ENCODE data around the gene MGAT4A.

DNA sequence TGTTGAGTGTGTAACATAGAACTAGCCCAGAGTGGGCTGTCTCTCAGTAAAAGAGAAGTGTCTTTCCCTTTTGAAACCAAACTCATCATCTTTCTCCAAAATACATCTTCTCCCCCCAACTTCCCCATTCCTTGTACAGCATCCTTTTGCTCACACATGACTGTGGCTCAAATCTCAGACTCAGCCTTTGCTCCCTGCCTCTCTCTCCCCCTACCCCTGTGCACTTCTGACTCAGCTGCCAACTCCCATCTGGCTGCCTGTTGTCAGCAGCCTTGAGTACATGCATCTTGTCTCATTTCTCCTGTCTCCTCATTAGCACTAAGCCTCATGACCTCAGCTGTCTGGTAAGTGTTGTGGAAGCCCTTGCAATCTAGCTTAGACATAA lies 18.1 kb upstream of the MGAT4A start:
- TF ChIP-seq CREB1 (IDR thresholded peaks at IDR 0.05; ENCODE audit: low read depth) = no peak
- TF ChIP-seq RAD21 (IDR thresholded peaks at IDR 0.05; ENCODE audit: low read depth) = no peak
- no peak for TF ChIP-seq YY1 (IDR thresholded peaks at IDR 0.05; ENCODE audit: low read depth)
- TF ChIP-seq ZBTB7A (IDR thresholded peaks at IDR 0.05; ENCODE audit: low read depth) = no peak
